Suprapubic skin (tissue), 4 donors: ENCODE measurements around the gene SLC25A40. TPM values are rescaled to one million over a fixed set of nuclear protein-coding genes. Genes with fewer than 3 reads are reported as not detected.
"Not testable (repeated sequence)": the region's sequence is repeated elsewhere in the genome, so short reads cannot be mapped to it uniquely, and the experiment has no call there.

ENCODE experiments used
- DNase-seq, 2 donors: peaks; one replicate each; pipeline ENCODE4 v3.0.0-alpha.2; 2019; ENCODE audit warnings: low spot score in 2 of 2
- H3K27ac ChIP-seq: fragments of 200-600 bp; sonication (generic); one replicate; pipeline ENCODE4 v1.5.1; 2019
- H3K27me3 ChIP-seq: fragments of 200-600 bp; sonication (generic); one replicate; pipeline ENCODE4 v1.5.1; 2019
- H3K36me3 ChIP-seq: fragments of 200-600 bp; sonication (generic); one replicate; pipeline ENCODE4 v1.5.1; 2019
- H3K4me1 ChIP-seq: fragments of 200-600 bp; sonication (generic); one replicate; pipeline ENCODE4 v1.5.1; 2019
- H3K4me3 ChIP-seq: fragments of 200-600 bp; sonication (generic); one replicate; pipeline ENCODE4 v1.5.1; 2019; ENCODE audit warnings: mild to moderate bottlenecking
- H3K9me3 ChIP-seq: fragments of 200-600 bp; sonication (generic); one replicate; pipeline ENCODE4 v1.5.1; 2019
- EP300 ChIP-seq: sonication (generic); formaldehyde crosslinking; IDR thresholded peaks from one replicate; pipeline ENCODE4 v1.6.1; 2017; ENCODE audit warnings: antibody characterized with exemption
- POLR2A ChIP-seq, 2 donors: fragments of 450-650 bp; IDR thresholded peaks; one replicate each; pipeline ENCODE4 v1.6.1; 2017; ENCODE audit warnings: antibody characterized with exemption in 2 of 2, mild to moderate bottlenecking in 2 of 2, moderate library complexity in 2 of 2
- POLR2AphosphoS5 ChIP-seq, 3 donors: sonication (generic); formaldehyde crosslinking; IDR thresholded peaks; one replicate each; pipeline ENCODE4 v1.6.1; 2017; ENCODE audit warnings: antibody characterized with exemption in 3 of 3
- WGBS: methylation state at CpG from one replicate; pipeline ENCODE4 v1.1.5; 2018; 5-methylcytosine and 5-hydroxymethylcytosine counted together
- total RNA-seq, 4 donors: library from RNA; depleted of rRNA; stranded (reverse); fragments of >200 nt; gene quantifications; one replicate each; pipeline ENCODE4 v1.1.0, GENCODE V29; 2016
- TF ChIP-seq, protein P1 (sequence below), 2 donors: fragments of 200-600 bp in 1 of 2; fragments of 450-650 bp in 1 of 2; sonication (generic) in 1 of 2; IDR thresholded peaks; one replicate each; pipeline ENCODE4 v1.5.1; 2016 to 2019; ENCODE audit warnings: antibody characterized with exemption in 2 of 2, mild to moderate bottlenecking in 1 of 2, moderate library complexity in 1 of 2

The SLC25A40 gene
- total RNA-seq, 4 donors from 2014 or later = 14.5 to 68.8 (median 19.8) TPM

DNA sequence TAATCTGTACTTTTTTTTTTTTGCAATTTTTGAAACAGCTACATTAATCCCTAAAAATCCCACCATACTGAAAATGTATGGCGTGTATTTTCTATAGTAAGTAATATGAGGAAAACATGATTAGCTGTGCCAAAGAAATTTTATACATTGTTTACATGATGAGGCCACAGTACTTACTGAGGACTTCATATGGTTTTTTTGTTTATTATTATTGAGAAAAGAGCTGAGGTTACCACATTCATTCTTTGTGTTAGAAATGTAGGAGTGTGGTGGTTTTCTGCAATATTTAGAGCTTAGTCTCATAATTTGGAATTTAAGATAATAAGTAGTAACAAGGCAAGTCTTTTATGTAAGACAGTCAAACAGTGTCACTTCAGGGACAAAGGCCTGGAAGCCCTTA, 45.1 kb downstream of the SLC25A40 start:
- TF ChIP-seq POLR2A (IDR thresholded peaks at IDR 0.05) = no peak
- no peak for TF ChIP-seq POLR2AphosphoS5 (IDR thresholded peaks at IDR 0.05)
- TF ChIP-seq, protein P1, sequence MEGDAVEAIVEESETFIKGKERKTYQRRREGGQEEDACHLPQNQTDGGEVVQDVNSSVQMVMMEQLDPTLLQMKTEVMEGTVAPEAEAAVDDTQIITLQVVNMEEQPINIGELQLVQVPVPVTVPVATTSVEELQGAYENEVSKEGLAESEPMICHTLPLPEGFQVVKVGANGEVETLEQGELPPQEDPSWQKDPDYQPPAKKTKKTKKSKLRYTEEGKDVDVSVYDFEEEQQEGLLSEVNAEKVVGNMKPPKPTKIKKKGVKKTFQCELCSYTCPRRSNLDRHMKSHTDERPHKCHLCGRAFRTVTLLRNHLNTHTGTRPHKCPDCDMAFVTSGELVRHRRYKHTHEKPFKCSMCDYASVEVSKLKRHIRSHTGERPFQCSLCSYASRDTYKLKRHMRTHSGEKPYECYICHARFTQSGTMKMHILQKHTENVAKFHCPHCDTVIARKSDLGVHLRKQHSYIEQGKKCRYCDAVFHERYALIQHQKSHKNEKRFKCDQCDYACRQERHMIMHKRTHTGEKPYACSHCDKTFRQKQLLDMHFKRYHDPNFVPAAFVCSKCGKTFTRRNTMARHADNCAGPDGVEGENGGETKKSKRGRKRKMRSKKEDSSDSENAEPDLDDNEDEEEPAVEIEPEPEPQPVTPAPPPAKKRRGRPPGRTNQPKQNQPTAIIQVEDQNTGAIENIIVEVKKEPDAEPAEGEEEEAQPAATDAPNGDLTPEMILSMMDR (IDR thresholded peaks at IDR 0.05) = no peak
- TF ChIP-seq EP300 = no peak
- WGBS = 100% methylated on average over 1 of the region's 1 CpG

DNA sequence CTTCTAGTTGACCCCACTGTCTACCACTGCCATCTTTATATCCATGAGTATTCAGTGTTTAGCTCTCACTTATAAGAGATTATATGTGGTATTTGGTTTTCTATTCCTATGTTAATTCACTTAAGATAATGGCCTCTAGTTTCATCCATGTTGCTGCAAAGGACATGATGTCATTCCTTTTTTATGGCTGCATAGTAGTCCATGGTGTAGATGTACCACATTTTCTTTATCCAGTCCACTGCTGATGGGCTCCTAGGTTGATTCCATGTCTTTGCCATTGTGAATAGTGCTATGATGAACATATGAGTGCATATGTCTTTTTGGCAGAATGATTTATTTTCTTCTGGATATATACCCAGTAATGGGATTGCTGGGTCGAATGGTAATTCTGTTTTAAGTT, 47.8 kb downstream of the SLC25A40 start:
- H3K4me3 ChIP-seq, DNase-seq, H3K27me3 ChIP-seq, H3K36me3 ChIP-seq, H3K4me1 ChIP-seq, H3K27ac ChIP-seq, H3K9me3 ChIP-seq: not testable (repeated sequence)
- 93% methylated on average over 1 of the region's 1 CpG for WGBS

More for the DNA sequence above, 45.1 kb downstream of the SLC25A40 start:
- no peaks in the 10 kb centered on the region for H3K9me3 ChIP-seq
- no peak overlapping the region for H3K27ac ChIP-seq
- H3K27me3 ChIP-seq = no peaks in the 10 kb centered on the region
- H3K36me3 ChIP-seq = peaks cover 4% of the 10 kb centered on the region
- H3K4me1 ChIP-seq = no peaks in the 10 kb centered on the region
- H3K4me3 ChIP-seq = no peak overlapping the region
- no peak for DNase-seq

DNA sequence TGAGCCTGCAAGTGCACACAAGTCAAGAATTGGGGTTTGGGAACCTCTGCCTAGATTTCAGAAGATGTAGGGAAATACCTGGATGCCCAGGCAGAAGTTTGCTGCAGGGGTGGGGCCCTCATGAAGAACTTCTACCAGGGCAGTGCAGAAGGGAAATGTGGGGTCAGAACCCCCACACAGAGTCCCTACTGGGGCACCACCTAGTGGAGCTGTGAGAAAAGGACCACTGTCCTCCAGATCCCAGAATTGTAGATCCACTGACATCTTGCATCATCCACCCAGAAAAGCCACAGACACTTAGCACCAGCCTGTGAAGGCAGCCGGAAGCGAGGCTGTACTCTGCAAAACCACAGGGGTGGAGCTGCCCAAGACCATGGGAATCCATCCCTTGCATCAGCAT, 50.8 kb downstream of the SLC25A40 start:
- H3K4me3 ChIP-seq, H3K4me1 ChIP-seq, H3K9me3 ChIP-seq, H3K27me3 ChIP-seq, DNase-seq, H3K36me3 ChIP-seq, H3K27ac ChIP-seq: not testable (repeated sequence)
- WGBS = 100% methylated on average over 2 of the region's 2 CpGs

DNA sequence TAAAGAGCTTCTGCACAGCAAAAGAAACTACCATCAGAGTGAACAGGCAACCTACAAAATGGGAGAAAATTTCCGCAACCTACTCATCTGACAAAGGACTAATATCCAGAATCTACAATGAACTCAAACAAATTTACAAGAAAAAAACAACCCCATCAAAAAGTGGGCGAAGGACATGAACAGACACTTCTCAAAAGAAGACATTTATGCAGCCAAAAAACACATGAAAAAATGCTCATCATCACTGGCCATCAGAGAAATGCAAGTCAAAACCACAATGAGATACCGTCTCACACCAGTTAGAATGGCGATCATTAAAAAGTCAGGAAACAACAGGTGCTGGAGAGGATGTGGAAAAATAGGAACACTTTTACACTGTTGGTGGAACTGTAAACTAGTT, 54.1 kb downstream of the SLC25A40 start:
- not testable (repeated sequence) for DNase-seq, H3K36me3 ChIP-seq, H3K9me3 ChIP-seq, H3K4me1 ChIP-seq, H3K4me3 ChIP-seq, H3K27me3 ChIP-seq, H3K27ac ChIP-seq
- WGBS = 96% methylated on average over 3 of the region's 4 CpGs

DNA sequence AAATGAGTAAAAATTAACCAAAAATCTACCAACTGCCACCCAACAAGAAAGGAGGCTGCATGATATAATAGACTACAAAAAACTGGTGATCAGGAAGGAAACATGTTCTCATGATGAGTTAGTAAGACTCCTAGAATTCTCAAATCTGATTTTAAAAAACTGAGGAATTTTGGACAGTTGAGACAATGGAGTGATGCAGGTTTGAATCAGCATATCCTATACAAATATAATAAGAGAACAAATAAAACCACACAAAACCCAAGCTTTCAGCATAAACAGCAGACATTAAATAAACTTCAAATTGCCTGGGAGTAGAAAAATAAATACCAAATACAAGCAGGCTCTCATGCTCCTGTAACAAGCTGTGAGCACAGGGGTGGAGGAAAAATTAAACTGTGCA, 57.8 kb downstream of the SLC25A40 start:
- Histone ChIP-seq H3K36me3 (no peaks in the 10 kb centered on the region), H3K9me3 (no peaks in the 10 kb centered on the region), H3K4me3 (no peak overlapping the region), H3K4me1 (no peaks in the 10 kb centered on the region), H3K27ac (no peak overlapping the region), H3K27me3 (no peaks in the 10 kb centered on the region)
- TF ChIP-seq POLR2AphosphoS5 (IDR thresholded peaks at IDR 0.05) (no peak), POLR2A (IDR thresholded peaks at IDR 0.05) (no peak), EP300 (no peak)
- TF ChIP-seq, protein P1 (IDR thresholded peaks at IDR 0.05) = no peak
- DNase-seq = no peak

DNA sequence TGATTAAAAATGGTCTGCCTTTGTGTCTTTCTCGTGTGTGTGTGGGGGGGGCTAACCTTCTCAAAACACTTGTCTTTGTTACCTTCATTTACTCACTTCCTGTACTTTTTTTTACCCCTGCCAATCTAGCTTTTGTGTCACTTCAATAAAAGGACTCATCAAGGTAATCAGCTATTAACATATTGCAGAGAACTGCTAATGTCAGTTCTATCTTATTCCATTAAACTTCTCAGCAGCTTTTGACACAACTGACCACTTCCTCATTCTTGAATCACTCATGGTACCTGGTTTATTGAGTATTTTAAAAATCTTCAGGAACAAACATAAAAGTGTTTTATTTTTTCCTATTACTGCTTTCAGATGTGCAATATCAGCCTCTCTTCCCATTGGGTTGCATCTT, 59.8 kb downstream of the SLC25A40 start:
- Histone ChIP-seq H3K27ac (no peak overlapping the region), H3K9me3 (no peaks in the 10 kb centered on the region), H3K36me3 (no peaks in the 10 kb centered on the region), H3K4me1 (no peaks in the 10 kb centered on the region), H3K27me3 (no peaks in the 10 kb centered on the region), H3K4me3 (no peak overlapping the region)
- no peak for DNase-seq
- WGBS = 76% methylated on average over 1 of the region's 1 CpG
- TF ChIP-seq POLR2AphosphoS5 (IDR thresholded peaks at IDR 0.05) (no peak), EP300 (no peak), POLR2A (IDR thresholded peaks at IDR 0.05) (no peak)
- TF ChIP-seq, protein P1 (IDR thresholded peaks at IDR 0.05) = no peak

DNA sequence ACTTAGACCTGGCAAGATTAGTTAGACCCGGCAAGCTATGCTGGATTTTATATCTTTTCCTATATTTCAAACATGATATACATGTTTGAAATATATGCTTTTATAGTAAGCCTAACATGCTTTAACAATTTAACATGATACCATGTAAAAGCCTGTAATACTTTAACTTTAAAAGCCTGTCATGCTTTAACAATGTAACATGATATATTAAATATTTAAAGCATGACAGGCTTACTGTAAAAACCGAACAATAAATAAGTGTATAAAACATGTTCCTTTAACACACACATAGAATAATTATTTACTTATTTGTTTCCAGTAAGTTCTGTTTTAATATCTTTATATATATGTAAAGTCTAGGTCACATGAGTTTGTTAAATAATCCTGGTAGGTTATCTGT, 65.4 kb downstream of the SLC25A40 start:
- no peaks in the 10 kb centered on the region for H3K4me1 ChIP-seq
- H3K9me3 ChIP-seq = no peaks in the 10 kb centered on the region
- H3K4me3 ChIP-seq = no peak overlapping the region
- H3K27me3 ChIP-seq = no peaks in the 10 kb centered on the region
- H3K36me3 ChIP-seq = no peaks in the 10 kb centered on the region
- DNase-seq = no peak
- TF ChIP-seq, protein P1 (IDR thresholded peaks at IDR 0.05) = no peak
- TF ChIP-seq POLR2A (IDR thresholded peaks at IDR 0.05) = no peak
- TF ChIP-seq EP300 = no peak
- no peak for TF ChIP-seq POLR2AphosphoS5 (IDR thresholded peaks at IDR 0.05)
- no peak overlapping the region for H3K27ac ChIP-seq
- WGBS = 82% methylated on average over 2 of the region's 2 CpGs
